ENCODE results near the gene UGT1A5. TPM values are rescaled to one million over a fixed set of nuclear protein-coding genes. Genes with fewer than 3 reads are reported as not detected.

Gene UGT1A5
- total RNA-seq (2021; fragmentation: NEBNext Ultra II Directional; extraction: Animal tissue kit (Norgen Biotek cat#: 25700)) (not detected in 2 replicates), polyA plus RNA-seq (2011; rRNA removed) (not detected in 2 replicates), polyA minus RNA-seq (2011; rRNA and poly(A)+ RNA removed) (0.06 TPM in 1 of 2 replicates, not detected in the other)
- polyA plus RNA-seq (2011; cell fraction: cytosol; rRNA removed): not detected
- not detected for polyA plus RNA-seq (2011; cell fraction: nucleus; rRNA removed)
- polyA plus RNA-seq (2012, experiment 1 of 2): not detected in 4 replicates
- not detected for polyA plus RNA-seq (2012, experiment 2 of 2)
- not detected for polyA plus RNA-seq (2013, experiment 1 of 2)
- polyA plus RNA-seq (2013, experiment 2 of 2): not detected
- not detected for polyA minus RNA-seq (2011; cell fraction: cytosol; rRNA and poly(A)+ RNA removed)
- polyA minus RNA-seq (2011; cell fraction: nucleus; rRNA and poly(A)+ RNA removed): not detected
- long read RNA-seq, experiment 1: 0 reads
- long read RNA-seq, experiment 2: 0 reads

- no peak within 1 kb of the TSS for H3K4me3 ChIP-seq (ENCODE audit: extremely low read depth in 1 of 4, insufficient read depth in 2 of 4, low read depth in 3 of 4, low read length in 4 of 4)
- POLR2A ChIA-PET (ENCODE audit: partially characterized antibody): no interaction called here
- H2AK5ac ChIP-seq (ENCODE audit: low read depth, low read length): no peak within 1 kb of the TSS
- H2BK12ac ChIP-seq (ENCODE audit: low read depth, low read length): no peak within 1 kb of the TSS
- 90% methylated on average over 14 of the region's 14 CpGs; no CpG with 5 or more reads in 1 of the 2 experiments for WGBS, 2 experiments (ENCODE audit: extremely low coverage in 1 of 2, insufficient coverage in 1 of 2, insufficient read length in 1 of 2, insufficient replicate concordance in 2 of 2, low coverage in 1 of 2, low lambda C conversion rate in 2 of 2, missing lambda C conversion rate in 1 of 2)
- no peak within 1 kb of the TSS for H2BK20ac ChIP-seq (ENCODE audit: low read length)
- CTCF ChIA-PET (ENCODE audit: partially characterized antibody): interaction anchor here (0.6 to 3.2 kb wide), 10 partner anchors 14 to 1243 kb away, joined by 3 to 19 read pairs (median 6); no protein-coding TSS in a partner anchor
- H3K56ac ChIP-seq (replicated peaks; ENCODE audit: insufficient read length, low read depth, low read length): no peak within 1 kb of the TSS
- H3K18ac ChIP-seq (ENCODE audit: extremely low read depth, low read length): no peak within 1 kb of the TSS
- no peaks in the 10 kb centered on the region for H4K20me1 ChIP-seq (replicated peaks in 1 of 2; ENCODE audit: control insufficient read depth in 1 of 2, insufficient read depth in 2 of 2, low read length in 2 of 2)
- no peak for FAIRE-seq
- H2BK120ac ChIP-seq (replicated peaks; ENCODE audit: low read depth, low read length): no peak within 1 kb of the TSS
- no peak within 1 kb of the TSS for H3K23ac ChIP-seq (ENCODE audit: insufficient read length)
- H2BK15ac ChIP-seq (ENCODE audit: low read length): no peak within 1 kb of the TSS
- peaks cover 0 to 1% (median 0%) of the 10 kb centered on the region in 4 experiments; a peak in 1 of 7 replicates for H3K27me3 ChIP-seq (replicated peaks in 1 of 4; ENCODE audit: control insufficient read depth in 3 of 4, extremely low read depth in 1 of 4, insufficient read depth in 3 of 4, low read length in 3 of 4)
- no peak within 1 kb of the TSS for H4K5ac ChIP-seq (ENCODE audit: insufficient read length, low read depth, low read length)
- DNase-seq (ENCODE audit: low read depth in 1 of 2, low spot score in 2 of 2): no peak
- no peak within 1 kb of the TSS for H4K8ac ChIP-seq (ENCODE audit: extremely low read depth, insufficient read depth, low read length)
- no peaks in the 10 kb centered on the region for H3K36me3 ChIP-seq (ENCODE audit: control insufficient read depth in 2 of 4, insufficient read depth in 4 of 4, low read length in 3 of 4)
- H3K4me2 ChIP-seq (ENCODE audit: insufficient read depth in 1 of 2, low read depth in 2 of 2, low read length in 2 of 2): no peak within 1 kb of the TSS
- H3K14ac ChIP-seq (ENCODE audit: insufficient read length): no peak within 1 kb of the TSS
- H3K9me3 ChIP-seq (ENCODE audit: insufficient read depth in 2 of 2, low read depth in 1 of 2, low read length in 1 of 2): no peaks in the 10 kb centered on the region
- H2BK5ac ChIP-seq (ENCODE audit: low read depth, low read length): no peak within 1 kb of the TSS
- no peak within 1 kb of the TSS for H4K91ac ChIP-seq (replicated peaks; ENCODE audit: insufficient read length, low read length)
- no peak within 1 kb of the TSS for H3K9ac ChIP-seq (replicated peaks in 1 of 4; ENCODE audit: extremely low read depth in 1 of 4, low read depth in 3 of 4, low read length in 3 of 4)
- no peak within 1 kb of the TSS for H3K27ac ChIP-seq (ENCODE audit: low read depth, low read length)
- no peaks in the 10 kb centered on the region for H3K4me1 ChIP-seq (replicated peaks in 1 of 4; ENCODE audit: control insufficient read depth in 3 of 4, insufficient read depth in 4 of 4, low read length in 3 of 4)
- H3K4ac ChIP-seq (replicated peaks; ENCODE audit: insufficient read length, low read depth, low read length): no peak within 1 kb of the TSS
- no peaks in the 10 kb centered on the region for H3K79me2 ChIP-seq (ENCODE audit: control insufficient read depth in 1 of 2, insufficient read depth in 2 of 2, low read length in 2 of 2)
- H3K79me1 ChIP-seq (ENCODE audit: low read depth, low read length): no peaks in the 10 kb centered on the region
- peak within 1 kb of the TSS; percentile 94; the same call in 1 of the 2 replicates for H2AFZ ChIP-seq (ENCODE audit: low read length)
- no peaks in the 10 kb centered on the region for H3K23me2 ChIP-seq (ENCODE audit: low read depth, low read length)
- TF ChIP-seq SP2 (IDR thresholded peaks at IDR 0.05; ENCODE audit: low read length) (no peak), ATF3 (IDR thresholded peaks at IDR 0.05; ENCODE audit: insufficient read depth, low read depth, low read length) (no peak), KDM1A (IDR thresholded peaks at IDR 0.05; ENCODE audit: borderline replicate concordance, low read length) (no peak), JUND (IDR thresholded peaks at IDR 0.05; ENCODE audit: low read length) (no peak), CTCF (IDR thresholded peaks at IDR 0.05; ENCODE audit: control extremely low read depth in 1 of 3, insufficient read depth in 1 of 3, low read depth in 1 of 3, low read length in 3 of 3) (no peak), YY1 (IDR thresholded peaks at IDR 0.05; ENCODE audit: low read depth, low read length) (no peak)
These were observed at the start of gene UGT1A5 for GRCh38 chr2:233712611-233713261. UGT1A5 (plus strand) TSS chr2:233712907; CDS start chr2:233712992, 85 bp downstream.

All from H1 (cell line).